Diencephalon (tissue), 1 donor: ENCODE data around the gene PLPPR5. TPM values are rescaled to one million over a fixed set of nuclear protein-coding genes. Genes with fewer than 3 reads are reported as not detected.

Source experiments
- small RNA-seq: library from RNA; depleted of rRNA; stranded (forward); fragments of <200 nt; gene quantifications from one replicate; pipeline ENCODE3, GENCODE V24; 2014
- total RNA-seq: library from RNA; depleted of rRNA; stranded (reverse); fragments of >200 nt; gene quantifications from one replicate; pipeline ENCODE4 v1.2.3, GENCODE V29; 2014

Gene PLPPR5, protein sequence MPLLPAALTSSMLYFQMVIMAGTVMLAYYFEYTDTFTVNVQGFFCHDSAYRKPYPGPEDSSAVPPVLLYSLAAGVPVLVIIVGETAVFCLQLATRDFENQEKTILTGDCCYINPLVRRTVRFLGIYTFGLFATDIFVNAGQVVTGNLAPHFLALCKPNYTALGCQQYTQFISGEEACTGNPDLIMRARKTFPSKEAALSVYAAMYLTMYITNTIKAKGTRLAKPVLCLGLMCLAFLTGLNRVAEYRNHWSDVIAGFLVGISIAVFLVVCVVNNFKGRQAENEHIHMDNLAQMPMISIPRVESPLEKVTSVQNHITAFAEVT
- 36.9 TPM for total RNA-seq

DNA sequence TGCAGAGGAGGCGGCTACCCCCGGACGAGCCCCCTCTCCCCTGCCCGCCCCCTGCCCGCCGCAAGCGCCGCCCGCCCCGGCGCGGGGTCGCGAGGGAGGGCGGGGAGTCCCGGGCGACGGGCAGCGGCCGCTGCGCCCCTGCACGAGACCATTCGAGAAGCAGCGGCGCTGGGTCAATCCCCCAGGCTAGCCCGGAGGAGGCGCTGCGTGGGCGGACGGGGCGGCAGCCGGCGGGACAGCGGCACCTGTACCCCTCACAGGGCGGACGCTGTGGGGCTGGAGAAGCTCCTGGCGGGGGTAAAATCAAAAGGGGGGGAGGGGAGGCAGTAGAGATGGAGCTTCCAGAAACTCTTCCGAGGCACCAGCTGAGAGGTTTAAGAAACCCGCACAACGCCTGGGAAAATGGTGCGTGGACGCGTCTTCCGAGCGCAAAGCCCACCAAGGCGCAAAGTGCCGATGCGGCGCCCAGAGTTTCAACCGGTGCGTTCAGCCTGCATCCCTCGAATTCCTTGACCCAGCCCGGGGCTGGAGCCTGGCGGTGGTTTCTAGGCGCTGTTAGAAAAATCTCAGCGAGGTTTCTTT, at the start of gene PLPPR5:
TSS of gene PLPPR5 (minus strand) at position 1 of the 582 bp plus-strand sequence. CDS start 190 bp downstream, outside the sequence.

Small RNA genes within 50 kb of the gene (small RNA-seq; reads per million reads assigned to genes)
- not detected for gene AL445433.1
